ENCODE data around the gene ACBD6. TPM values are rescaled to one million over a fixed set of nuclear protein-coding genes. Genes with fewer than 3 reads are reported as not detected.

The ACBD6 gene
- total and polyA plus RNA-seq, 2 experiments from 2014 or later: 36.3 to 45.8 TPM

DNA sequence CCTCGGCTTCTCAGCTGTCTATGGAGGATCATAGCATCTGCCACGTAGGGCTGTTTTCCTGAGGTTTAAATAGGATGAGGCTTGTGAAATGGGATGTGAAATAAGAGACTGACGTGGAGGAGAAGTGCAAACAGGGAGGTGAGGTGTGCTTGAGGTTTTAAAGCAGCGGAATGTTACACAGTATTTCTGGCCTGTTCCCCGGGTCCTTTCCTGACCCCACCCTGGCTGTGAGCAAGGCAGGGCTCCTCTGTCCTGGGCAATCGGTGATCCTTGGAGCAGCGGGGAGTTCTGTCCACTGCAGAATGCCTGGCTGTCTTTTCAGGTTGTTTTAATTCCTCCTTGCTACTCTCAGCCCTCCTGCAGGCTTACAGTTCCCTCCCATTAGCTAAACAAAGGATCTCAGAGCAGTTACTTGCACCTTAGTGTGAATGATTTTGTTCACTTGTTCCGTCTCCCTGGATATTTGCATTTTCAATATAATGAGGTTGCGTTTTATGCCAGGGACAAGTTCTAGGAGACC lies 233.8 kb downstream of the ACBD6 start:
- WGBS (ENCODE audit: low lambda C conversion rate, missing lambda C conversion rate): 65% methylated on average over 9 of the region's 9 CpGs
- H3K79me2 ChIP-seq: no peaks in the 10 kb centered on the region
- H3K4me2 ChIP-seq: no peak overlapping the region
- no peaks in the 10 kb centered on the region for H3K9me3 ChIP-seq (ENCODE audit: low read depth)
- no peaks in the 10 kb centered on the region for H4K20me1 ChIP-seq (ENCODE audit: insufficient read depth, poor library complexity, severe bottlenecking)
- H3K9me2 ChIP-seq (replicated peaks; ENCODE audit: insufficient read depth): no peaks in the 10 kb centered on the region
- TF ChIP-seq, protein P1, sequence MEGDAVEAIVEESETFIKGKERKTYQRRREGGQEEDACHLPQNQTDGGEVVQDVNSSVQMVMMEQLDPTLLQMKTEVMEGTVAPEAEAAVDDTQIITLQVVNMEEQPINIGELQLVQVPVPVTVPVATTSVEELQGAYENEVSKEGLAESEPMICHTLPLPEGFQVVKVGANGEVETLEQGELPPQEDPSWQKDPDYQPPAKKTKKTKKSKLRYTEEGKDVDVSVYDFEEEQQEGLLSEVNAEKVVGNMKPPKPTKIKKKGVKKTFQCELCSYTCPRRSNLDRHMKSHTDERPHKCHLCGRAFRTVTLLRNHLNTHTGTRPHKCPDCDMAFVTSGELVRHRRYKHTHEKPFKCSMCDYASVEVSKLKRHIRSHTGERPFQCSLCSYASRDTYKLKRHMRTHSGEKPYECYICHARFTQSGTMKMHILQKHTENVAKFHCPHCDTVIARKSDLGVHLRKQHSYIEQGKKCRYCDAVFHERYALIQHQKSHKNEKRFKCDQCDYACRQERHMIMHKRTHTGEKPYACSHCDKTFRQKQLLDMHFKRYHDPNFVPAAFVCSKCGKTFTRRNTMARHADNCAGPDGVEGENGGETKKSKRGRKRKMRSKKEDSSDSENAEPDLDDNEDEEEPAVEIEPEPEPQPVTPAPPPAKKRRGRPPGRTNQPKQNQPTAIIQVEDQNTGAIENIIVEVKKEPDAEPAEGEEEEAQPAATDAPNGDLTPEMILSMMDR (IDR thresholded peaks at IDR 0.05; ENCODE audit: poor library complexity): no peak
- TF ChIP-seq EZH2 (IDR thresholded peaks at IDR 0.05; ENCODE audit: borderline replicate concordance): no peak
- no peak for TF ChIP-seq EZH2phosphoT487 (IDR thresholded peaks at IDR 0.05; ENCODE audit: low read depth, severe bottlenecking, unreplicated experiment)
- H3K4me1 ChIP-seq (ENCODE audit: insufficient read depth): peaks cover 9% of the 10 kb centered on the region
- H3K36me3 ChIP-seq (replicated peaks; ENCODE audit: insufficient read depth, low read depth): no peaks in the 10 kb centered on the region
- no peak overlapping the region for H3K27ac ChIP-seq
- H2AFZ ChIP-seq: no peak overlapping the region
- no peak for DNase-seq (ENCODE audit: low spot score)
- H3K4me3 ChIP-seq: no peak overlapping the region
- H3K27me3 ChIP-seq: no peaks in the 10 kb centered on the region

DNA sequence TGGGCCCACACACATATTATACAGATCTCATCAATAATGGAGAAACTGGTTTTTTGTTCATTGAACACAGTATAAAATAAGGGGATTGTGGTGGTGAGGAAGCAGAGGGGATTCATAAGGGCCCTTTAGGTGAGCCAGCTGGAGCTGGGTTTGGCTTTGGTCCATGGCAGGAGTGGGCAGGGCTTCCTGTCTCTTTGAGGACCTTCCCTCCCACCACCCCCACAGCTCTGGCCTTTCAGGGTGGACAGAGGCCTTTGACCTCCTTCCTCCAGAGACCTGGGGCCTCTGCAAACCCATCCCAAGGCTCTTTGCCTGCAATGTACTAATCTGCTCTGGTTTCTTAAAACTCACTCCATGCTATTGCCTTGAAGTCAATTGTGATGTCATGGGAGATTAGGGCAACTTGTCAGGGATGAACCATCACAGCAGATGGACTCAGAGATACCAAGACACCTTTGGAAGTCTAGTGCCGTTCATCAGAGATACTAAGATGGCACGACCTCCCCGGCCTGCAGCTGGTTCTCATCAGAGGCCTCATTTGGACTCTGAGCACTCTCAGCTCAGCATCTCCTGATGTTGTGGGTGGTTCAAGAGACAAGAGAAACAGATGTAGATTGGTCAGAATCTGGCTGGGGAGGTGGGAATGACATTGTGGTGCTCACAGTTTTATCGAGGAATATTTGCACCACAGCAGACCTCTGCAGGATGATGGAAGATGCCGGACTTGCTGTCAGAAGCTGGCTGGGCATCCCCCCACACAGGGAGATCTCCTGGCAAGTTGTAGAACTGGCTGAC lies 234.4 kb downstream of the ACBD6 start:
- no peaks in the 10 kb centered on the region for H3K9me3 ChIP-seq (ENCODE audit: low read depth)
- no peak overlapping the region for H3K4me3 ChIP-seq
- no peaks in the 10 kb centered on the region for H3K9me2 ChIP-seq (replicated peaks; ENCODE audit: insufficient read depth)
- H3K79me2 ChIP-seq: no peaks in the 10 kb centered on the region
- no peaks in the 10 kb centered on the region for H4K20me1 ChIP-seq (ENCODE audit: insufficient read depth, poor library complexity, severe bottlenecking)
- no peak overlapping the region for H2AFZ ChIP-seq
- 83% methylated on average over 5 of the region's 5 CpGs for WGBS (ENCODE audit: low lambda C conversion rate, missing lambda C conversion rate)
- no peaks in the 10 kb centered on the region for H3K36me3 ChIP-seq (replicated peaks; ENCODE audit: insufficient read depth, low read depth)
- no peak overlapping the region for H3K4me2 ChIP-seq
- no peaks in the 10 kb centered on the region for H3K27me3 ChIP-seq
- H3K27ac ChIP-seq: no peak overlapping the region
- no peak for TF ChIP-seq EZH2 (IDR thresholded peaks at IDR 0.05; ENCODE audit: borderline replicate concordance)
- TF ChIP-seq, protein P1 (IDR thresholded peaks at IDR 0.05; ENCODE audit: poor library complexity): no peak
- no peak for TF ChIP-seq EZH2phosphoT487 (IDR thresholded peaks at IDR 0.05; ENCODE audit: low read depth, severe bottlenecking, unreplicated experiment)
- DNase-seq (ENCODE audit: low spot score): no peak
- peaks cover 9% of the 10 kb centered on the region for H3K4me1 ChIP-seq (ENCODE audit: insufficient read depth)

DNA sequence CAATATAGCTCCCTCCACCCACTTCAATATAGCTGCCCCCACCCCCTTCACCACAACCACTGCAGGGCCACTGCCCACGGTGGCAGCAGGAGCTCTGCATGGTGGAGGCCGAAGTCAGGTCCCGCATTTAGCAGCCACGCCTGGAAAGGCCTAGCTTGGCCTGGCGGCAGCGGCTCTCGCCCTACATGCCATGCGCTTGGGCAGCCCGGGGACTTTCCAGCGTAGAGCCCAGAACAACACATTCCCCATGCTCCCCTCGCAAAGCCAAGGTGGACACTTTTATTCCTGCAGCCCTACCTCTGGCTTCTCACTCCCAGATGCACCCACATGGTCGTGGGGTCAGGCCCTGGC lies 235.2 kb downstream of the ACBD6 start:
- H3K4me2 ChIP-seq: no peak overlapping the region
- no peak overlapping the region for H3K4me3 ChIP-seq
- H3K27ac ChIP-seq: no peak overlapping the region
- no peak for DNase-seq (ENCODE audit: low spot score)
- no peaks in the 10 kb centered on the region for H3K9me2 ChIP-seq (replicated peaks; ENCODE audit: insufficient read depth)
- H4K20me1 ChIP-seq (ENCODE audit: insufficient read depth, poor library complexity, severe bottlenecking): no peaks in the 10 kb centered on the region
- H2AFZ ChIP-seq: no peak overlapping the region
- H3K4me1 ChIP-seq (ENCODE audit: insufficient read depth): peaks cover 9% of the 10 kb centered on the region
- TF ChIP-seq EZH2 (IDR thresholded peaks at IDR 0.05; ENCODE audit: borderline replicate concordance) (no peak), EZH2phosphoT487 (IDR thresholded peaks at IDR 0.05; ENCODE audit: low read depth, severe bottlenecking, unreplicated experiment) (no peak)
- TF ChIP-seq, protein P1 (IDR thresholded peaks at IDR 0.05; ENCODE audit: poor library complexity): no peak
- H3K79me2 ChIP-seq: no peaks in the 10 kb centered on the region
- no peaks in the 10 kb centered on the region for H3K36me3 ChIP-seq (replicated peaks; ENCODE audit: insufficient read depth, low read depth)
- no peaks in the 10 kb centered on the region for H3K9me3 ChIP-seq (ENCODE audit: low read depth)
- WGBS (ENCODE audit: low lambda C conversion rate, missing lambda C conversion rate): 95% methylated on average over 12 of the region's 12 CpGs
- no peaks in the 10 kb centered on the region for H3K27me3 ChIP-seq

Measured in hepatocyte (in vitro differentiated cells).